T-helper 1 cell treated with Interleukin-12 subunit alpha and Interleukin-12 subunit beta and Interleukin-4 antibody, amounts not matched to agents 30 μg/mL and 1 μg/mL, for 36 hours (primary cell): ENCODE results near the gene OGFR.

ENCODE experiments used
- H3K27ac Mint-ChIP-seq: one replicate; pipeline ENCODE4 v1.8.0; 2021; ENCODE audit warnings: mild to moderate bottlenecking, mixed read lengths
- H3K27me3 Mint-ChIP-seq: one replicate; pipeline ENCODE4 v1.8.0; 2021; ENCODE audit warnings: low read depth, mixed read lengths
- H3K36me3 Mint-ChIP-seq: one replicate; pipeline ENCODE4 v1.8.0; 2021; ENCODE audit warnings: low read depth, mixed read lengths
- H3K4me1 Mint-ChIP-seq: one replicate; pipeline ENCODE4 v1.8.0; 2021; ENCODE audit warnings: low read depth, mixed read lengths
- H3K4me3 Mint-ChIP-seq: one replicate; pipeline ENCODE4 v1.8.0; 2021; ENCODE audit warnings: mild to moderate bottlenecking, moderate library complexity, mixed read lengths
- H3K9me3 Mint-ChIP-seq: one replicate; pipeline ENCODE4 v1.8.0; 2021; ENCODE audit warnings: mixed read lengths

The OGFR gene

GRCh38 chr20:62765021-62765420 is 39.6 kb upstream of the OGFR start:
- H3K27me3 Mint-ChIP-seq, result peaks cover 5% of the 10 kb centered on the region
- H3K27ac Mint-ChIP-seq, result no peak overlapping the region

GRCh38 chr20:62765432-62766070 is 39.1 kb upstream of the OGFR start:
- Mint-ChIP-seq H3K9me3 (no peaks in the 10 kb centered on the region), H3K4me1 (no peaks in the 10 kb centered on the region), H3K27me3 (peaks cover 5% of the 10 kb centered on the region), H3K36me3 (no peaks in the 10 kb centered on the region), H3K27ac (no peak overlapping the region), H3K4me3 (no peak overlapping the region)

More at GRCh38 chr20:62765021-62765420, 39.6 kb upstream of the OGFR start:
- Mint-ChIP-seq H3K9me3 (no peaks in the 10 kb centered on the region), H3K4me1 (no peaks in the 10 kb centered on the region), H3K4me3 (no peak overlapping the region), H3K36me3 (no peaks in the 10 kb centered on the region)

DNA sequence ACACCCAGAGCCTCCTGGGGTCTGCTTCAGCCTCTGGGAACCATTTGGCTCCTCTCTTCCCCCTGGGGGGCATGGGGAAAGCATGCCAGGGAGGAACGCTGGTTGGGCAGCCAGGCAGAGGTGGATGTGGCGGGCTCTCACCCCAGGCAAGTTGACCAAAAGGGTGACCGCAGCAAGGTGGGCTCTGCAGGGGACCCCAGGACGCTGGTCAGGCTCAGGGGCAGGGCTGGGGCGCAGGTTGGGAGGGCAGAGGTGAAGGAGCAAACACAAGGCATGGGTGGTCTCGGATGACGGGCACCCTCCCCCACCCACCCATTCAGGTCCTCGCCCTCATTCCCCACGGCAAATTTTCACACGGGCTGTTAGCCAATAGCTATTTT is 38.6 kb upstream of the OGFR start:
- Mint-ChIP-seq H3K9me3 (no peaks in the 10 kb centered on the region), H3K4me3 (no peak overlapping the region), H3K27ac (no peak overlapping the region), H3K4me1 (no peaks in the 10 kb centered on the region), H3K27me3 (peaks cover 5% of the 10 kb centered on the region), H3K36me3 (no peaks in the 10 kb centered on the region)

DNA sequence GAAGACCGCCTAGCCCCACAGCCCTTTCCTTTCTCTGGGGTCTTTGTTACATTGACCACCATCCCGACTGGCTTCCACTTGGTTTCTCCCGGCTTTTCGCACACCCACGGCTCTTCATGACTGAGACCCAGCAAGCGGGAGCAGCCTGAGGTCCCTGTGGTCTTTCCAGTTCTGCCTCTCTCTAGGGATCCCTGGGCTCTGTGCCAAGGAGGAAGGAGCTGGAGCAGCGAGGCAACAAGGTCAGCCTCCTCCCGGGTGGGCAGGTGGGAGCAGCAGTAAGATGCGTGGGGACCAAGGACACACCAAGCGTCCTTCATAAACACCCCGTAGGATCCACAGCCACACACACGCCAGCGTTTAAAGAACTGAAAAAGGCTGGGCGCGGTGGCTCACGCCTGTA is 37.9 kb upstream of the OGFR start:
- Mint-ChIP-seq H3K27me3 (peaks cover 5% of the 10 kb centered on the region), H3K36me3 (no peaks in the 10 kb centered on the region), H3K27ac (no peak overlapping the region), H3K4me1 (no peaks in the 10 kb centered on the region), H3K4me3 (no peak overlapping the region), H3K9me3 (no peaks in the 10 kb centered on the region)

- H3K4me1 Mint-ChIP-seq, result no peaks in the 10 kb centered on the region
- no peak overlapping the region for H3K27ac Mint-ChIP-seq
- H3K36me3 Mint-ChIP-seq, result no peaks in the 10 kb centered on the region
- no peak overlapping the region for H3K4me3 Mint-ChIP-seq
- H3K27me3 Mint-ChIP-seq, result peaks cover 7% of the 10 kb centered on the region
- H3K9me3 Mint-ChIP-seq, result no peaks in the 10 kb centered on the region
Measured at GRCh38 chr20:62768234-62768546, 36.4 kb upstream of the OGFR start.

DNA sequence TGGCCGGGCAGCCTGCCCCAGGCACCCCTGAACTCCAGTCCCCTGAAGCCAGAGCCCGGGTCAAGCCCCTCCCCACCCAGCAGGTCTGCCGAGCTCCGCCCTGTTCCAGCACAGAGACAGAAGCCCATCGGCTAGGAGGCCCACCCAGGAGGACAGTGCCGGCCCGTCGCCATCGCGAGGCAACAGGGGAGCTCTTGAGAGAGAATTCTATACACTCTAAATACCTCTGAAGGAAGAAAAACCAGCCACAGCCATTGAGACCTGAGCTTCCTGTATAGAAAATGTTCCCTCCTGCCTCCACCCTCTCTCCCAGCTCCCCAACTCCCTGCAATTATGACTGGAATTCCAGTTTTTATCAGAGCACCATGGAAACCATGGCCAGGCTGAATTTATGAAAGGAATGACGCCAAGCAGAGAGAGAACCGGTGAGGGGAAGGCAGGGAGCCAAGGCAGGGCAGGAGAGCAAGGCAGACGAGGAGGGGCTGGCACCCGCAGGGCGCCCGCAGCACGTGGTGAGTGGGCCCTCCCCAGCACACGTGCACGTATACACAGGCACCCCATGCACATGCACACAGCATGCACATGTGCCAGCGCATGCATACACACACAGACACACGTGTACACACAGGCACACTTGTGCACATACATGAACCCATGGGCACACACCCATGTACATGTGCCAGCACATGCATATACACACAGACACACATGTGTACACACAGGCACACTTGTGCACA is 35.9 kb upstream of the OGFR start:
- Mint-ChIP-seq H3K4me3 (no peak overlapping the region), H3K36me3 (no peaks in the 10 kb centered on the region), H3K9me3 (no peaks in the 10 kb centered on the region), H3K27ac (no peak overlapping the region), H3K4me1 (no peaks in the 10 kb centered on the region), H3K27me3 (peaks cover 8% of the 10 kb centered on the region)

- no peak overlapping the region for H3K4me3 Mint-ChIP-seq
Measured at GRCh38 chr20:62769346-62770071, 35.1 kb upstream of the OGFR start.

DNA sequence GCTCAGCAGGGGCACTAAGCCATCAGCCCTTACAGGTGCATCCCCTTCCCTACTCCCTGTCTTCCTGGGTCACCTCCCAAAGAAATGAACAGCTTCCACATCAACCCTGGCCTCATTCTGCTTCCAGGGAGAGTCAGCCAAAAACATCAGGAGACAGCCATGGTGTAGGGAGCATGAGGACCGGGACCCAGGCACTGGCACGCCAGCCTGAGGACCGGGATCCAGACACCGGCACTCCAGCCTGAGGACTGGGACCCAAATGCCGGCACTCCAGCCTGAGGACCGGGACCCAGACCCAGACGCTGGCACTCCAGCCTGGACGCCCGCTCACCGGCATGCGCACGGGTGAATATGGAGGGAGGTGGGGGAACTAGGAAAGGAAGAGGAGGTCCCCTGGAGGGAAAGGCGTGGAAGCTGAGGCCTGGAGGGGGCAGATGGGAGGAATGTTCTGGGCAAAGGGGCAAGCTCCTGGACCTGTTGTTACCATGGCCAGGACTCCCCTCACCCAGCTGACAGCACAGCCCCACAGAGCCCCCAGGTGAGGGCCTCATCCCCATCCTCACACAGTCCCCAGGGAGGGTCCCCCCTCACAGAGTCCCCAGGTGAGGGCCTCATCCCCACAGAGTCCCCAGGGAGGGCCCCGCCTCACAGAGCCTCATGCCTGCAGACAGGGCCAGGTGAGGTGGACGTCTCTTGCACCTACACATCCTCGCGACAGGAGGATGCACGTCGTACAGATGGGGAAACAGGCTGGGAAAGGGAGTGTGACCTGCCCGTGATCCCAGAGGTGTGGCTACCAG is 34.3 kb upstream of the OGFR start:
- Mint-ChIP-seq H3K27ac (no peak overlapping the region), H3K4me3 (no peak overlapping the region), H3K27me3 (peaks cover 8% of the 10 kb centered on the region), H3K9me3 (no peaks in the 10 kb centered on the region), H3K36me3 (no peaks in the 10 kb centered on the region), H3K4me1 (peaks cover 4% of the 10 kb centered on the region)

More at GRCh38 chr20:62769346-62770071, 35.1 kb upstream of the OGFR start:
- no peaks in the 10 kb centered on the region for H3K36me3 Mint-ChIP-seq
- H3K4me1 Mint-ChIP-seq, result peaks cover 4% of the 10 kb centered on the region
- H3K9me3 Mint-ChIP-seq, result no peaks in the 10 kb centered on the region
- H3K27ac Mint-ChIP-seq, result no peak overlapping the region
- H3K27me3 Mint-ChIP-seq, result peaks cover 8% of the 10 kb centered on the region

- Mint-ChIP-seq H3K4me1 (peaks cover 6% of the 10 kb centered on the region), H3K4me3 (no peak overlapping the region), H3K27ac (no peak overlapping the region), H3K36me3 (no peaks in the 10 kb centered on the region), H3K27me3 (peaks cover 8% of the 10 kb centered on the region), H3K9me3 (no peaks in the 10 kb centered on the region)
Measured at GRCh38 chr20:62770916-62771315, 33.7 kb upstream of the OGFR start.

DNA sequence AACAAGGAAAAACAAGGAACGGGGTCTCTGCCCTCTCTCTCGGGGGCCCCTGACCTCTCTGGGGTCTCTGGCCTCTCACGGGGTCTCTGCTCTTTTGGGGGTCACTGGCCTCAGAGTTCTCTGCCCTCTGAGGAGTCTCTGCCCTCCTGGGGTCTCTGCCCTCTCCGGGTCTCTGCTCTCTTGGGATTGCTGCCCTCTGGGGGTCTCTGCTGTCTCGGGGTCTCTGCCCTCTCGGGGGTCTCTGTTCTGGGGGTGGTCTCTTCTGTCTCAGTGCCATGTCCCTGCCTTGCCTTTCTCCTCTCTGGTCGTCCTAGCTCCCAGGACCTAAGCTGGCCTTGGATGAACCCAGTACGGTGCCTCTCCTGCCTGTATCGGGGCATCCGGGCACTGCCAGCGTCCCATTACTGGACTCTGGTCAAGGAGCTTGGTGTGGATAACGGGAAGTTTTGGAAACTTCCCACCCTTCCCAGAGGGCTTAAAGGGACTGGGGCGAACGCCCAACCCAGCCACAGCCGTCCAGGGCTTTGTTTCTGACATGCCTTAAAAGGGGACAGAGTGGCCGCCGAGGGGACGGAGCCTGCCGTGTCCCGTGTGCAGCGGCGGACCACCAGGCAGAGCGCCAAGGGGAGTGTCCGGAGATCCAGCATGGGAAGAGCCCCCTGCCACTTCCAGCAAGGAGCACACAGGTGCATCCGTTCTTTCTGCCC is 33.1 kb upstream of the OGFR start:
- Mint-ChIP-seq H3K9me3 (no peaks in the 10 kb centered on the region), H3K27ac (no peak overlapping the region), H3K4me3 (no peak overlapping the region), H3K36me3 (no peaks in the 10 kb centered on the region), H3K4me1 (peaks cover 11% of the 10 kb centered on the region), H3K27me3 (peaks cover 6% of the 10 kb centered on the region)

DNA sequence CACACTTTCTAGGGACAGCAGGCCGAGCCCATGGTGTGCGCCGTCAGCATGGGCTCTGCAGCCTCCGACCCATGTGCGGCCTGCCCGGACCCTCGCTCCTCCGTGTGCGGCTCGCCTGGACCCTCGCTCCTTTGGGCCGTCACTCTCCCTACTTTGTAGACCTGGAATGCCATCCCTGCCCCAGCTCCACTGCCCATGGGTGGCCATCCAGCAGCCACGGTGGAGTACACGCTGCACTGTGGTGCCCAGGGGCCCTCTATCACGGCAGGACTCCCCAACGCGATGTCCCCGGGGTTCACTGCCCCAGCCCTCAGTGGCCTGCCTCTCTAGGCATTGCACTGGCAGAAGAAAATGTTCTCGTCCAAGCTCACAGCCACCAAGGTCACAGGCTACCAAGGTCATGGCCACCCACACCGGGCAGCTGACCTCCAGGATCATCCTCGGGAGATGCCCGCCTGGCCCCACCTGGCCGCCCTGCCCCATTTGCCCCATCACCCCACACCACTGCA is 32.5 kb upstream of the OGFR start:
- H3K4me1 Mint-ChIP-seq, result peaks cover 16% of the 10 kb centered on the region

DNA sequence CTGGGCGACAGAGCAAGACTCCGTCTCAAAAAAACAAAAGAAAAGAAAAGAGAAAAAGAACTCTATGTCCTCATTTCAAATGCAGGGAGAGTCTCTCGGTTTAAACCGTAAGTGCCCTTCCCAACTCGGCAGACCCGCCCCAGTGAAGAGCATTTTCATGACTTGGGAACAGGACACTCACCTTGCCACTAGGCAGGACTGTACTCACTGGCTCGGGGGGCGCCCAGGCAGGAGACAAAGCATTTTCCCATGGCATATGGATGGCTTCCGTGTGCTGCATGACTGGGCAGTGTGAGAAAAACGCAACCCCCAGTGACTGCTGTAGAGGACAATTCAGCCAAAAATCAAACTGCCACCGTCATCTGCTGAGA is 32.0 kb upstream of the OGFR start:
- peaks cover 3% of the 10 kb centered on the region for H3K27me3 Mint-ChIP-seq
- H3K9me3 Mint-ChIP-seq, result peaks cover 4% of the 10 kb centered on the region
- no peaks in the 10 kb centered on the region for H3K36me3 Mint-ChIP-seq
- peaks cover 17% of the 10 kb centered on the region for H3K4me1 Mint-ChIP-seq
- no peak overlapping the region for H3K4me3 Mint-ChIP-seq
- H3K27ac Mint-ChIP-seq, result no peak overlapping the region

More for the DNA sequence above, 32.5 kb upstream of the OGFR start:
- Mint-ChIP-seq H3K9me3 (peaks cover 3% of the 10 kb centered on the region), H3K27me3 (peaks cover 3% of the 10 kb centered on the region), H3K4me3 (no peak overlapping the region), H3K27ac (no peak overlapping the region), H3K36me3 (no peaks in the 10 kb centered on the region)

DNA sequence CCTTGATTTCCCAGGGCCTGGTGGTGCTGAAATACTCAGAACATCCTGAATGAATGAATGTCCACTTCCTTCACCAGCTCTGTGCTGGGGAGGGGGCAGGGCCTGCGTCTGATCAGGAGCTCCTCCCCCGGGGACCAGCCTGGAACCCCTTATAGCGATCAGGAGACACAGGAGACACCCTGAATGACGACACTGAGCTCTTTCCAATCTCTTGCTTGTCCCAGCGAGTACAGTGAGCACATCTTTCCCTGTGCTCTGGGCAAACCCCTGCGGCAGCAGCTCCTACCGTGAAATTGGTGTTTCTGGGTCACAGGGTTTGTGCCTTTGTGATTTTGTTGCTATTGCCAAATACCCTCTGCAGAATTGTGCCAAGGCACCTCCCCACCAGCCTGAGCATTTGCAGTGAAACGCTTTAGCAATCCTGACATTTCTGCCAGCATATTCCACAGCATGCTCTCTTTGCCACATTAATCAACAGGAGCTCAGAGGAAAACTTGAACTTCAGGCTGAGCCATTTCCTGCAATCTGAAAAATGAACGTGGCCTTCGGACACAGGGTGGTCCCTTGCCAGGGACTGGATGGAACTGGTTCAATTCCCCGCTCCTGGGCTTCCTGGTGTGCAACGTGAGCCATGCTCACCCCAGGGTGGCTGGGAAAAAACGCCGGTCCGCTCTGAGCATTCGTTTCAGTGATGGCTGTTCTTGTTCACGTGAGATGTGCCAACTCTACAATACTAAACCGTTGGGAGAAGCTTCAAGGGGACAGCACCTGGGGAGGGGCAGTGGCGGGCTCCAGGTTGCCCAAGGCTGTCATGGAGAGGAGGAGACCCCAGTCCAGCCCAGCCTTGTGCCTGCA is 31.4 kb upstream of the OGFR start:
- Mint-ChIP-seq H3K4me3 (no peak overlapping the region), H3K4me1 (peaks cover 19% of the 10 kb centered on the region), H3K36me3 (no peaks in the 10 kb centered on the region), H3K27me3 (peaks cover 3% of the 10 kb centered on the region), H3K9me3 (peaks cover 4% of the 10 kb centered on the region), H3K27ac (no peak overlapping the region)
